Measurements from ENCODE around the gene CCDC106. TPM values are rescaled to one million over a fixed set of nuclear protein-coding genes. Genes with fewer than 3 reads are reported as not detected.

The CCDC106 gene
- total RNA-seq, 3 donors from 2014 or later, result 5.5 to 14.8 (median 6.3) TPM

DNA sequence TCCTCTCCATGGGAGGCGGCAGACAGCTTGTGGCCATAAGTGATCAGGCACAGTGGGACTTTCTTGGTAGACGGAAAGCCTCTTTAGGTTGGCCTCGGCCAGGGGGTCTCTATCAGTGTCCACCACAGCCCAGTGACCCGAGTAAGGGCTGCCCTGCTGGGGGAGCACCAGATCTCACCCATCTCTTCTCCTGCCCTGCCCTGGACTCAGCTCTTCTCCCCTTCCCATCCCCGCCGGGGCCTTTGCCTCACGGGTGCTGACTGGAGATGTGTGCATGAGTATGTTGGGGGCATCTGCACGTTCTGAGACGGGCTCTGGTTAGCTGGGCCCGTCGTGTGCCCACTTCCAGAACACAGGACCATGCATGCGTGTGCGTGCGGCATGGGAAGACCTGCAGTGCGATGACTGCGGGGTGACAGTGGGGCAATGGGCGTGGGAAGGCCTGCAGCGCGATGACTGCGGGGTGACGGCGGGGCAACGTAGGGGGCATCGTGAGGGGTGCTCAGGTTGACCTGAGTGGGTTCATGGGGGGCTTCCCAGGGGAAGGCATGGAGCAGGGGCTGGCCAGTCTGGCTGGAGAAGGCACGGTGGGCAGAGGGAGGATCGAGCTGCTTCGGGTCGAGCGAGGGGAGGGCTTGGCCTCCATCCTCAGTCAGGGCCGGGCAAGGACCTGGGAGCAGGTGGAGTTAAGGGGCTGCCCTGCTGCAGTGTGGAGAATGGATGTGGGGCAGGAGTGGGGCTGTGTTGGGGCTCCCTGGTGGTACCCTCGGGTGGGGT is 42.9 kb downstream of the CCDC106 start:
- no peaks in the 10 kb centered on the region for H3K36me3 ChIP-seq (ENCODE audit: low read depth)

DNA sequence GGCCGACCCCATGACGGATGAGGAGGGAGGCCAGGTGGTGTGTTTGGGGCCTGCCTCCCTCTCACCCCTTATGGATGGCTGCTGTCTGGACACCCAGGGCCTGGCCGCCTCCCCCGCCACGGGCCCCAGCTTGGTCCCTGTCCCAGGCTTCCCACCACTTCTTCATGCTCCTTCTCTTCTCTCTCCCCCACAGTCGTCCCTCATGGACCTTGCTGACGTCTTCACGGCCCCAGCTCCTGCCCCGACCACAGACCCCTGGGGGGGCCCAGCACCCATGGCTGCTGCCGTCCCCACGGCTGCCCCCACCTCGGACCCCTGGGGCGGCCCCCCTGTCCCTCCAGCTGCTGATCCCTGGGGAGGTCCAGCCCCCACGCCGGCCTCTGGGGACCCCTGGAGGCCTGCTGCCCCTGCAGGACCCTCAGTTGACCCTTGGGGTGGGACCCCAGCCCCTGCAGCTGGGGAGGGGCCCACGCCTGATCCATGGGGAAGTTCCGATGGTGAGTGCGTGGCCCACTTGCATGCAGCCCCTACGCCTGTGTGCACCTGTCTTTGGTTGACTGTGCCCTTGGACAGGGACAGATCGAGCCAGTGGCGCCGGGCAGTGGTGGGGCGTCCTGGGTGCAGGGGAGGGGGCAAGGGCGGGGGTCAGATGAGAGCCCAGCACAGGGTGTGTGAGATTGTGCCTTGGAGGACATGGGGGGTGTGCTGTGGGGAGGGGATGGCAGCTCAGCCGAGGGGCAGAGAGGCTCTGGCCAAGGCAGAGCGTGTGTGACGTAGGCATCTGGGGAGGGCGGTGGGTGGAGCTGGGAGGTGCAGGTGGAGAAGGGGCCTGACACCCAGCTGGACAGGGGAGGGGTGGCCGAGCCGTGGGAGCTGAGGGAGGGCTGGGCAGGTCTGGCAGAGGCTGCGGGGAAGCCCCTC is 43.8 kb downstream of the CCDC106 start:
- TF ChIP-seq, protein P1, sequence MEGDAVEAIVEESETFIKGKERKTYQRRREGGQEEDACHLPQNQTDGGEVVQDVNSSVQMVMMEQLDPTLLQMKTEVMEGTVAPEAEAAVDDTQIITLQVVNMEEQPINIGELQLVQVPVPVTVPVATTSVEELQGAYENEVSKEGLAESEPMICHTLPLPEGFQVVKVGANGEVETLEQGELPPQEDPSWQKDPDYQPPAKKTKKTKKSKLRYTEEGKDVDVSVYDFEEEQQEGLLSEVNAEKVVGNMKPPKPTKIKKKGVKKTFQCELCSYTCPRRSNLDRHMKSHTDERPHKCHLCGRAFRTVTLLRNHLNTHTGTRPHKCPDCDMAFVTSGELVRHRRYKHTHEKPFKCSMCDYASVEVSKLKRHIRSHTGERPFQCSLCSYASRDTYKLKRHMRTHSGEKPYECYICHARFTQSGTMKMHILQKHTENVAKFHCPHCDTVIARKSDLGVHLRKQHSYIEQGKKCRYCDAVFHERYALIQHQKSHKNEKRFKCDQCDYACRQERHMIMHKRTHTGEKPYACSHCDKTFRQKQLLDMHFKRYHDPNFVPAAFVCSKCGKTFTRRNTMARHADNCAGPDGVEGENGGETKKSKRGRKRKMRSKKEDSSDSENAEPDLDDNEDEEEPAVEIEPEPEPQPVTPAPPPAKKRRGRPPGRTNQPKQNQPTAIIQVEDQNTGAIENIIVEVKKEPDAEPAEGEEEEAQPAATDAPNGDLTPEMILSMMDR (IDR thresholded peaks at IDR 0.05), result no peak
- no peaks in the 10 kb centered on the region for H3K9me3 ChIP-seq
- intact Hi-C loops (cut with DNase I, micrococcal nuclease), result no loop called here
- no peak for DNase-seq
- no peak for ATAC-seq
- no peaks in the 10 kb centered on the region for H3K36me3 ChIP-seq (ENCODE audit: low read depth)
- no peak overlapping the region for H3K4me3 ChIP-seq
- H3K4me1 ChIP-seq (ENCODE audit: low read depth), result peaks cover 28% of the 10 kb centered on the region

More for the DNA sequence above, 42.9 kb downstream of the CCDC106 start:
- TF ChIP-seq, protein P1 (IDR thresholded peaks at IDR 0.05), result no peak
- Histone ChIP-seq H3K4me3 (no peak overlapping the region), H3K9me3 (no peaks in the 10 kb centered on the region), H3K4me1 (ENCODE audit: low read depth) (peaks cover 36% of the 10 kb centered on the region)
- ATAC-seq (no peak), DNase-seq (no peak)
- intact Hi-C loops (cut with DNase I, micrococcal nuclease), result no loop called here

DNA sequence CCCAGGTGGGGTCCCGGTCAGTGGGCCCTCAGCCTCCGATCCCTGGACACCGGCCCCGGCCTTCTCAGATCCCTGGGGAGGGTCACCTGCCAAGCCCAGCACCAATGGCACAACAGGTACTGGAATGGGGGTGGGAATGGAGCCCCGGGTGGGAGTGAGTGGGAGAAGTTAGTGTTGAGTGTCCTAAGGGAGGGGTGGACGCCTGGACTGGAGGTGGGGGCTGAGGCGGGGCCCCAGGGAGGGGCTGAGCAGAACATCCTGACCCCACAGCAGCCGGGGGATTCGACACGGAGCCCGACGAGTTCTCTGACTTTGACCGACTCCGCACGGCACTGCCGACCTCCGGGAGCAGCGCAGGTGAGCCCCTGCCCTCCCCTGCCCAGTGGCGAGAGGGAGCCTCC is 44.7 kb downstream of the CCDC106 start:
- peaks cover 19% of the 10 kb centered on the region for H3K4me1 ChIP-seq (ENCODE audit: low read depth)
- no peaks in the 10 kb centered on the region for H3K9me3 ChIP-seq
- DNase-seq (peak in 1 of 3 donors; percentile 42), ATAC-seq (no peak)
- intact Hi-C loops (cut with DNase I, micrococcal nuclease), result no loop called here
- no peak overlapping the region for H3K4me3 ChIP-seq
- TF ChIP-seq, protein P1 (IDR thresholded peaks at IDR 0.05), result no peak
- no peaks in the 10 kb centered on the region for H3K36me3 ChIP-seq (ENCODE audit: low read depth)

DNA sequence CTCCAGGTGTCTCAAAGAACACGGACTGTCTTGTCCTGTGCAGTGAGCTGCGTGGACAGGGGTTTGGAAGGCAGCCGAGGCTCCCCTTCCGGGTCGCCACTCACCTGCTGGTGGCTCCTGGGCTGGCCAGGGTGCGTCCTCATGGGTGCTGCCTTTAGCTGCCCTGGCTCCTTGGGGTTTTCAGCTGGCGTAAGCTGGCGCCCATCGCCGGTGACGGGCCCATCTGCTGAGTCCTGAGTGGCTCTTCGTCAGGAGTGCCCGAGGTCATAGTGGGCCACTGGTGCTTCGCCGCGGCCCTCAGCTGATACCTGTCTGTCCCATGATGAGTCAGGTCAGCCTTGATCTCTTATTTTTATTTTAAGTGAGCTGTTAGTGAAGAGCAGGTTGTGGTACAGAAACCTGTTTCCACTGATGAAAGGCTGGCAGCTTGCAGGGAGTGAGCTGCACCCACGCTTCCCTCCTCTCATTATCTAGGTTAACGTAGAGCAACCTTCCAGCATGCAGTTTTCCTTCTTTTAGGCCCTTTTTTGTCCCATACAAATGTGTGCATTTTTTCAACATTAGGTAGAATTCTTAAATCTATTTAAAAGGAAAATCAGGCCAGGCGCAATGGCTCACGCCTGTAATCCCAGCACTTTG is 45.4 kb downstream of the CCDC106 start:
- intact Hi-C loops (cut with DNase I, micrococcal nuclease), result no loop called here
- H3K4me3 ChIP-seq, result no peak overlapping the region
- peaks cover 12% of the 10 kb centered on the region for H3K4me1 ChIP-seq (ENCODE audit: low read depth)
- DNase-seq (peak in 1 of 3 donors; percentile 9), ATAC-seq (no peak)
- TF ChIP-seq, protein P1 (IDR thresholded peaks at IDR 0.05), result no peak
- no peaks in the 10 kb centered on the region for H3K9me3 ChIP-seq
- H3K36me3 ChIP-seq (ENCODE audit: low read depth), result no peaks in the 10 kb centered on the region

DNA sequence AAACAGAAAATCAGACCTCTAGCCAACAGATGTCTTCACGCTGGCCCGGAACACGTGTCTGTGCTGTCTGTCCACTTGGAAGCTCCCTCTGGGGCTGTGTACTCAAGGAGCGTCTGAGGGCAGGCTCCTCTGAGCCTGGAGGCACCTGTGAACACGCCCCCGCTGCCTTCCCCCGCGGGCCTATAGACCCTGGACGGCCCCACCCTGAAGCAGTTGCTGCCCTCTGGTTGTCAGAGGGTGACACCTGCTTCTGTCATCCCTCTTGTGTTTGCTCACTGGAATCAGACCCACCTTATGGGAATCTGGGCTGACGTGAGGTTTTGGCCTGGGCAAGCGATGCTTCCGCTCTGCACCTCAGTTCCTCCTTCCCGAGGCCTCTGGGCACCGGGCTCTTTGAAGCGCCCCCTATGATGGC is 46.2 kb downstream of the CCDC106 start:
- TF ChIP-seq, protein P1 (IDR thresholded peaks at IDR 0.05), result no peak
- no peaks in the 10 kb centered on the region for H3K36me3 ChIP-seq (ENCODE audit: low read depth)
- no peak overlapping the region for H3K4me3 ChIP-seq
- no peaks in the 10 kb centered on the region for H3K9me3 ChIP-seq
- H3K4me1 ChIP-seq (ENCODE audit: low read depth), result peaks cover 5% of the 10 kb centered on the region
- DNase-seq (peak; percentile 75 to 86 (median 76)), ATAC-seq (peak; percentile 93)
- intact Hi-C loops (cut with DNase I, micrococcal nuclease), result no loop called here
